HCT116 (cell line): ENCODE data around the gene EEF1E1.

Experiments
- CEBPB ChIP-seq: IDR thresholded peaks from 2 replicates; pipeline ENCODE4 v1.6.1; 2012; ENCODE audit warnings: low read depth
- CTCF ChIP-seq, 3 experiments: fragments of 200-600 bp in 1 of 3; sonication (generic) in 1 of 3; IDR thresholded peaks in 2 of 3; conservative IDR thresholded peaks in 1 of 3; 2 replicates each; pipeline ENCODE4 v1.5.1; 2012 to 2017; ENCODE audit warnings: low read depth in 2 of 3, low read length in 2 of 3, antibody characterized with exemption in 1 of 3, borderline replicate concordance in 1 of 3, control low read depth in 1 of 3, mild to moderate bottlenecking in 1 of 3, mixed read lengths in 1 of 3, mixed run types in 1 of 3, moderate library complexity in 1 of 3; ENCODE audit not compliant: insufficient read depth in 1 of 3
- EZH2 ChIP-seq: fragments of 200-600 bp; sonication (generic); IDR thresholded peaks from 2 replicates; pipeline ENCODE4 v1.6.1; 2017; ENCODE audit warnings: antibody characterized with exemption, mixed run types
- EZH2phosphoT487 ChIP-seq: fragments of 200-600 bp; IDR thresholded peaks from 2 replicates; pipeline ENCODE4 v1.6.1; 2018; ENCODE audit warnings: antibody characterized with exemption, borderline replicate concordance
- POLR2A ChIP-seq: IDR thresholded peaks from 2 replicates; pipeline ENCODE4 v1.7.0; 2011; ENCODE audit warnings: borderline replicate concordance; ENCODE audit not compliant: insufficient read depth, insufficient read length; ENCODE audit errors: extremely low read depth
- POLR2AphosphoS5 ChIP-seq: IDR thresholded peaks from 2 replicates; pipeline ENCODE4 v1.6.1; 2011; ENCODE audit warnings: mild to moderate bottlenecking, low read depth, low read length, moderate library complexity
- SIN3A ChIP-seq: IDR thresholded peaks from 2 replicates; pipeline ENCODE4 v1.6.1; 2012; ENCODE audit warnings: low read depth
- SP1 ChIP-seq: IDR thresholded peaks from 2 replicates; pipeline ENCODE4 v1.6.1; 2012; ENCODE audit warnings: low read depth
- SRF ChIP-seq: IDR thresholded peaks from 2 replicates; pipeline ENCODE4 v1.6.1; 2012; ENCODE audit warnings: low read depth
- TCF7L2 ChIP-seq: IDR thresholded peaks from 2 replicates; pipeline ENCODE4 v1.7.0; 2011; ENCODE audit warnings: borderline replicate concordance, inconsistent platforms; ENCODE audit not compliant: insufficient read depth, insufficient read length; ENCODE audit errors: extremely low read depth
- YY1 ChIP-seq: IDR thresholded peaks from 2 replicates; pipeline ENCODE4 v1.6.1; 2011; ENCODE audit warnings: low read length, low read depth, moderate library complexity, mild to moderate bottlenecking; ENCODE audit not compliant: insufficient replicate concordance; ENCODE audit errors: extremely low read depth

- no peak for TF ChIP-seq CTCF (IDR thresholded peaks at IDR 0.05 in 2 of 3, conservative IDR thresholded peaks at IDR 0.05 in 1 of 3; ENCODE audit: borderline replicate concordance in 1 of 3, insufficient read depth in 1 of 3, low read depth in 2 of 3, low read length in 2 of 3)
- no peak for TF ChIP-seq POLR2A
- no peak for TF ChIP-seq TCF7L2
- TF ChIP-seq CEBPB = no peak
- no peak for TF ChIP-seq EZH2phosphoT487
- no peak for TF ChIP-seq SRF
- TF ChIP-seq SP1 = no peak
- TF ChIP-seq POLR2AphosphoS5 = no peak
- TF ChIP-seq EZH2 = no peak
- no peak for TF ChIP-seq YY1
- TF ChIP-seq SIN3A = no peak
Observed at GRCh38 chr6:8137529-8137939, 35.2 kb upstream of the EEF1E1 start.
